Fibroblast of the aortic adventitia (primary cell): Measurements from ENCODE around the gene MFGE8. TPM values are rescaled to one million over a fixed set of nuclear protein-coding genes. Genes with fewer than 3 reads are reported as not detected.

Experiments
- DNase-seq: peaks from one replicate; pipeline ENCODE4 v3.0.0-alpha.2; 2010; ENCODE audit warnings: low read depth
- H3K4me3 ChIP-seq: 2 replicates; pipeline ENCODE4 v1.5.1; 2011; ENCODE audit warnings: low read depth, mild to moderate bottlenecking, control low read depth, low read length, moderate library complexity
- CTCF ChIP-seq: IDR thresholded peaks from 2 replicates; pipeline ENCODE4 v1.5.1; 2011; ENCODE audit warnings: mild to moderate bottlenecking, low read length, control low read depth, inconsistent platforms; ENCODE audit not compliant: insufficient read depth
- total RNA-seq: library from RNA; depleted of rRNA; stranded (reverse); fragments of >200 nt; gene quantifications from 2 replicates; pipeline ENCODE4 v1.2.3, GENCODE V29; 2012; ENCODE audit warnings: low replicate concordance

The MFGE8 gene
- total RNA-seq, 1 donor, result 59.5 TPM

- peak; percentile 88 for DNase-seq
- no peak overlapping the region for H3K4me3 ChIP-seq
- TF ChIP-seq CTCF, result peak; percentile 79
Measured at GRCh38 chr15:88897456-88898194, 15.6 kb downstream of the MFGE8 start.

- no peak for TF ChIP-seq CTCF
- no peak for DNase-seq
- no peak overlapping the region for H3K4me3 ChIP-seq
Measured at GRCh38 chr15:88897142-88897455, 16.1 kb downstream of the MFGE8 start.

- no peak overlapping the region for H3K4me3 ChIP-seq
- no peak for DNase-seq
- TF ChIP-seq CTCF, result no peak
Measured at GRCh38 chr15:88896333-88897033, 16.7 kb downstream of the MFGE8 start.

GRCh38 chr15:88894819-88895767 lies 18.1 kb downstream of the MFGE8 start, which contains the start of gene HAPLN3:
Gene HAPLN3, minus strand, starts transcription at chr15:88895544. Its CDS starts 8,246 bp downstream, at chr15:88887298.
- TF ChIP-seq CTCF, result no peak
- H3K4me3 ChIP-seq, result peak within 1 kb of the TSS; percentile 71
- no peak for DNase-seq

GRCh38 chr15:88894348-88894818 lies 18.8 kb downstream of the MFGE8 start:
- peak; percentile 53 for TF ChIP-seq CTCF
- H3K4me3 ChIP-seq, result peak overlapping the region; percentile 71
- no peak for DNase-seq

GRCh38 chr15:88891540-88892254 lies 21.5 kb downstream of the MFGE8 start:
- TF ChIP-seq CTCF, result no peak
- H3K4me3 ChIP-seq, result no peak overlapping the region
- no peak for DNase-seq
